ENCODE measurements around the gene MTCL3.

DNA sequence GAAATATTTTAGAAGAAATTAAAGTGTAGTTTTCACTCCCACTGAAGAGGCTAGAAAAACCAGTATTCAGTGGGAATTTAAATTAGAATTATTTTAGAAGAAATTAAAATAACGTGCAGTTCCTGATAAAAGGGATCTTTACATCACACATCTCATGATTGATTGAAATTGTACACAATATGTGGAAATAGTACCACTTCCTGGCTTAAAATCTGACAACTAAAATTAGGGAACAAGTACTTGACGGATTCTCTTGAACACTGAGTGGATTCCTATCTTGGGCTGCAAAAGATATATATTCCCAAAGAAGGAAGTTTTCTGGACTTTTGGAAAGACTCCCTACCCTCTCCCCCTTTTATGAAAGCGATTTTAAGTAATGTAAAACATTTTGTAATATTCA lies 14.6 kb upstream of the MTCL3 start:
- TF ChIP-seq, protein P1, sequence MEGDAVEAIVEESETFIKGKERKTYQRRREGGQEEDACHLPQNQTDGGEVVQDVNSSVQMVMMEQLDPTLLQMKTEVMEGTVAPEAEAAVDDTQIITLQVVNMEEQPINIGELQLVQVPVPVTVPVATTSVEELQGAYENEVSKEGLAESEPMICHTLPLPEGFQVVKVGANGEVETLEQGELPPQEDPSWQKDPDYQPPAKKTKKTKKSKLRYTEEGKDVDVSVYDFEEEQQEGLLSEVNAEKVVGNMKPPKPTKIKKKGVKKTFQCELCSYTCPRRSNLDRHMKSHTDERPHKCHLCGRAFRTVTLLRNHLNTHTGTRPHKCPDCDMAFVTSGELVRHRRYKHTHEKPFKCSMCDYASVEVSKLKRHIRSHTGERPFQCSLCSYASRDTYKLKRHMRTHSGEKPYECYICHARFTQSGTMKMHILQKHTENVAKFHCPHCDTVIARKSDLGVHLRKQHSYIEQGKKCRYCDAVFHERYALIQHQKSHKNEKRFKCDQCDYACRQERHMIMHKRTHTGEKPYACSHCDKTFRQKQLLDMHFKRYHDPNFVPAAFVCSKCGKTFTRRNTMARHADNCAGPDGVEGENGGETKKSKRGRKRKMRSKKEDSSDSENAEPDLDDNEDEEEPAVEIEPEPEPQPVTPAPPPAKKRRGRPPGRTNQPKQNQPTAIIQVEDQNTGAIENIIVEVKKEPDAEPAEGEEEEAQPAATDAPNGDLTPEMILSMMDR (IDR thresholded peaks at IDR 0.05): no peak
- TF ChIP-seq POLR2AphosphoS5 (IDR thresholded peaks at IDR 0.05): no peak
- TF ChIP-seq POLR2A (IDR thresholded peaks at IDR 0.05): no peak
